ENCODE data around the gene CAMK1.
A peak's percentile ranks its signal among the peaks of the same experiment; 100 is the strongest.

Gene CAMK1

GRCh38 chr3:9769426-9770275, at the start of gene CAMK1:
TSS of gene CAMK1 (minus strand) at chr3:9769947. CDS start at chr3:9767749, 2,198 bp downstream.
- peak in 55 of 58 donors; percentile 25 to 92 (median 68) for DNase-seq

- DNase-seq: no peak
Measured at GRCh38 chr3:9818666-9819335, 49.1 kb upstream of the CAMK1 start.

GRCh38 chr3:9817436-9817835, 47.7 kb upstream of the CAMK1 start:
- no peak for DNase-seq

- no peak for DNase-seq
Measured at GRCh38 chr3:9815986-9816385, 46.2 kb upstream of the CAMK1 start.

GRCh38 chr3:9812870-9813483, 43.2 kb upstream of the CAMK1 start:
- no peak for DNase-seq

GRCh38 chr3:9810846-9811245, 41.1 kb upstream of the CAMK1 start:
- DNase-seq: no peak

GRCh38 chr3:9810433-9810770, 40.7 kb upstream of the CAMK1 start:
- peak in 2 of 58 donors; percentile 41 to 49 for DNase-seq

- peak in 54 of 58 donors; percentile 18 to 74 (median 53) for DNase-seq
Measured at GRCh38 chr3:9809615-9810432, 40.1 kb upstream of the CAMK1 start, which contains the start of gene TTLL3. TSS of gene TTLL3 (plus strand) at chr3:9810262. CDS start at chr3:9810662, 400 bp downstream.

- no peak for DNase-seq
Measured at GRCh38 chr3:9809239-9809614, 39.5 kb upstream of the CAMK1 start.

GRCh38 chr3:9808345-9809037, 38.7 kb upstream of the CAMK1 start:
- DNase-seq: no peak

- DNase-seq: no peak
Measured at GRCh38 chr3:9807981-9808344, 38.2 kb upstream of the CAMK1 start.

GRCh38 chr3:9806688-9807589, 37.2 kb upstream of the CAMK1 start:
- no peak for DNase-seq

- DNase-seq: no peak
Measured at GRCh38 chr3:9806137-9806536, 36.4 kb upstream of the CAMK1 start.

- DNase-seq: no peak
Measured at GRCh38 chr3:9804996-9805395, 35.2 kb upstream of the CAMK1 start.

- peak in 25 of 58 donors; percentile 9 to 77 (median 43) for DNase-seq
Measured at GRCh38 chr3:9803494-9803893, 33.7 kb upstream of the CAMK1 start.

- no peak for DNase-seq
Measured at GRCh38 chr3:9800529-9800928, 30.8 kb upstream of the CAMK1 start.

- no peak for DNase-seq
Measured at GRCh38 chr3:9797196-9797945, 27.6 kb upstream of the CAMK1 start.

- no peak for DNase-seq
Measured at GRCh38 chr3:9795207-9795606, 25.5 kb upstream of the CAMK1 start.

GRCh38 chr3:9794400-9794799, 24.7 kb upstream of the CAMK1 start:
- no peak for DNase-seq
